Cardiac septum (tissue), 1 donor: ENCODE data around the gene PRKAG2. TPM values are rescaled to one million over a fixed set of nuclear protein-coding genes. Genes with fewer than 3 reads are reported as not detected.

Source experiments
- DNase-seq: peaks from one replicate; pipeline ENCODE4 v3.0.0-alpha.2; 2020; ENCODE audit warnings: low spot score
- intact Hi-C: fragments of 100-400 bp; cut with DNase I; formaldehyde crosslinking; loops from one replicate; pipeline ENCODE4 v1.14.0; 2022
- total RNA-seq: library from RNA; stranded (reverse); fragmentation: NEBNext Ultra II Directional; extraction: Animal tissue kit (Norgen Biotek cat#: 25700); gene quantifications from one replicate; pipeline ENCODE4 v1.2.1, GENCODE V29; 2021
- donor health status: DM: no; HTN: no; CAD: no.

The PRKAG2 gene
- total RNA-seq, 1 donor from 2014 or later: 106 TPM

DNA sequence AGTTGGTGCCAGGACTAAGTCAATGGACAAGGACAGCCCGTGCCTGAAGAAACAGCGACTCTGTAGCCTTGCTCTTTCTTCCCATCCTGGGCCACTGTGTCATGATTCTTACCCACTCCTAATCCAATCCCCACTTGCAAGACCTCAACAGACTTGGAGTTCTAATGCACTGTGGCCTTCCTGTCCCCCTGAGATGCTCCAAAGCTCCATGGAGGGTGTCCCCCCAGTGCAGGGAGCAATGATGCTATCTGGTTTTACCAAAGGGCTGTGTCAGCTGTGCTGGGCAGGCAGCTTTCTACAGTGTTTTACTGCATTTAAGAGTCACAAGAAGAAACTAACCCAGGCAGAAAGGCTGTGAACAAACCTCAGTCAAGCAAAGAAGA is 108.1 kb downstream of the PRKAG2 start:
- DNase-seq: no peak
- intact Hi-C loops: no loop called here

DNA sequence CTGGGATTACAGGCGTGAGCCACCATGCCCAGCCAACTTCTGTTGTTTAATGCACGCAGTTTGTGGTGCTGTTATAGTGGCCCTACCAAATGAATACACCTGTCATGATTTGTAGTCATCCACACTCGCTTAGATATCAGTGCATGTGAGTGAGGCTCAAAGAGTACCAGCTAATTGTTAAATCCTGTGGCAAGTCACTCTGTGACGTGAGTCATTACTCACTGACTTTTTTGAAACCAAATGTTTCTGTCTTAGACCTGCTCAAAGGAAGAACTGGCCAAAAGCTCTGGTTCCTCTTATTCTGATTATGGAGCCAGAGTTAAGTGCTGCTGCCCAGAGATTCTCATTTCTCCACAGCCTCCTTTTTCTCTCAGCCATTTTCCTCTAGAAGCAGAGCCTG is 109.4 kb downstream of the PRKAG2 start:
- no peak for DNase-seq
- intact Hi-C loops: no loop called here

DNA sequence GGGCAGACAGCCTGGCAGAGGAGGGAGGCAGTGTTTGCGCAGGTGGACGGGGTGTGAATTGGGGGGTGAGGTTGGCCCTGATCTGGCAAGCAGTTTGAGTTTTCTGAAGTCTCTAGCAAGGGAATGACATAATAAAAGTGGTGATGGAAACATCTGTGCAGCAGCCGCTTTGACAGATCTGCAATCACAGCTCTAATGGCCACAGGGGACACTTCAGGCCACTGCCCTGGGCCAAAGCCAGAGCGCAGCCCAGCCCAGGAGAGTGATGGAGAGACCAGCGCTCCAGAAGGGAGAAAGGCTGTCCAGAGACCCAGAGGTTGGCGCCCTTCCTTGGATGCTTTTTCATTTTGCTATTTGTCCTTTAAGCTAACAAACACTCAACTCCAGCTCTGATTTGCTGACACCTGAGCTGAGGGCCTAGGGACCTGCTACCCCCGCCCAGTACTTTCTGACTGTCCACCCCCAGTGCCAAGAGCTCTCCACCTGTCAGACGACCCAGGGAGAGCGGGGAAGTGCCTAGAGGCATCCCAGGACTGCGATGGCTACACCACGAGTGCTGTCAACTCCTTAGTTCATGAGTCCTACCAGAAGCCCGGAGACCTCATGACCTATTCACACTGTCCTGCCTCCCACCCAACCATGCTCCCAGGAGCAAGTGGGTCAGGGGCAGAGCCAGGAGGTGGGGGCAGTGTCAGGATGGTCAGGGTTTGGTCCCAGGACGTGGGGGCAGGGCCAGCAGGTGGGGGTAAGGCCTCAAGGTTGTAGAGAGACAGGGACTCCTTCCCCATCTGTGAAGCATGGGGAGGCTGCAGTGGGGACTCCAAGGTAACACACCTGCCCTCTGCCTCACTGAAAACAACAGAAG is 112.6 kb downstream of the PRKAG2 start:
- intact Hi-C loops: no loop called here
- DNase-seq: no peak

DNA sequence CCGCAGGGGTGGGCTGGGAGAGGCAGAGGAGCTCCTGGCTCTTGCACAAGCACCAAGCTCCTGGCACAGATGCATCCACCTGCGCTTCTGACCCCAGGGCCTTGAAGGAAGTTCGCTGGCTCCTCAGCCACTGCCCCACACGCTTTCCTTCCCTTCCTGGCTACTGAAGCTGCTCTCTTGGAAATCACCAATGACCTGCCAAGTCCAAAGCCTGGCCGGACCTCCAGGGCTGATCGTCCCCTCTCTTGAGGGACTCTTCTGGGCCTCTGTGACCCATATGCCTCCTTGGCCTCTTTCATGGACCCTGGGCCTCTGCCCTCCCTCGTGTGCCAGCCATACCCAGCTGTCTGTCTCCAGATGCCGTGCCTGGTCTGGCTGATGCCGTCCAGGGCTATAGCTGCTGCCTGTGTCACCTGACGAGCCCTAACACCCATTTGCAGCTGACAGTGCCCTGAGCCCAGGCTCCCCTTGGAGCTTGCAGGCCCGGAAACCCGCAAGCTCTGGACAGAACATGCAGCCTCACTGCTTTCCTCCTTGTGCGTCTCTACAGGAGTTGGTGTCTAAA is 113.4 kb downstream of the PRKAG2 start:
- DNase-seq: no peak
- intact Hi-C loops: no loop called here

DNA sequence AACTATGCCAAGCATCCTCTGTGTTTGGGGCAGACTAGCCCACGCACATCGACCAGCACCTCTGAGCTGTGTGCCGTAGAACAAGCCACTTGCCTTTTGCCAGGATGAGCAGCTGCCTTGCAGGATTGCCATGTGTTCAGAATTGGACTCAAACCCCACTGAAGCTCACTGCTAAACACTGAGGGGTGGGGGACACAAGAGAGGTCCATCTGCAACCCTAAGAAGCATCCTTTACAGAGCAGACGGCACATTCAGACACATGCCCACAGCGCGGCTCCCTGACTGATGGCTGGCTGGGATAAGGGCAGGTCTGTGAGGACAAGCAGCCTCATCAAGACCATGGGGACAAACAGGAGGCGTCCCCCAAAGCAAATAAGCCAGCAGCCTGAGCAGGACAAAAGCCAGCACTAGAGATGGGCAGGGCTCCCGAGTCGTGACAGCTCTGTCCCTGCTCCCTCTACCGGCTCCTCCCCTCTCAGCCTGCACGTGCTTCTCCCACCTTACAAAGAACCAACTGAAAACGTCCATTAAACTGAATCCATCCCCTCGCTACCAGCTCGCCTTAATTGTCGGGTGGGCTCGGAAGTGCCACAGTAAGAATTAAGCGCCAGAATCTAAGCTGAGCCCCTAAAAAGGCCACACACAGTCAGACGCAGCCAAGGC is 114.2 kb downstream of the PRKAG2 start:
- intact Hi-C loops: no loop called here
- DNase-seq: no peak

DNA sequence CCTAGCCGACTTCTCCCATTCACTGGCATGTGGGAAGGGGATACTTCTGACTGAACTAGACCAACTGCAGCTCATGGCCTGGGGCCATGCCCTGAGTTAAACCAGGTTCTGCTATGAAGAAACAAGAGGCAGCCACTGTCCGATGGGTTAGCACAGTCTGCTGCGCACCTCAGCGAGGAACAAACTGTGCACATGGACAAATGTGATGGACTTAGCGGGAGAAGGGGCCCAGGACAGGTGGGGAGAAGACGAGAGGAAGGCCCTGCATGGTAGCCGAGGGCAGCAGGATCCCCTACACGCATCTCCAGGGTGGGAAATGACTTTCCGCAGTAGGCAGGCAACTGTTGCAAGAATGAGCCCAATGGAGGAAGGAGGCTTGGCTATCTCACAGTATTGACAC is 115.0 kb downstream of the PRKAG2 start:
- no peak for DNase-seq
- intact Hi-C loops: no loop called here

DNA sequence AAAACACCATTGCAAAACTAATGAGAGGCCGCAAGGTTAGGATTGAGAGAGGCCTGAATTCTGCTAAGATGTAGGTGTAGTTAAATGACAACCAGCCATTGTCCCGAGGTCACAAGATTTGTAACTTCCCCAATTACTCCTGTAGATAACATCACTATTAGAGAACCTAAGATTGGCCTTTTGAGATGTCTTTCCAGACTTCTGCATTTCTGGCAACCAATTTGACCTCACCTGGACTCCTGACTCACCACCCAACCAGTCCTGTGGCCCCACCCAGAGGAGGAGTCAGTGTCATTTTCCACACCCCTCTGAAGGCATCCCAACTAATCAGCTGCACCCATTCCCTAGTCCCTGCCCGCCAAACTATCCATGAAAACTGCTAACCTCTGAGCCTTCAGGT is 115.7 kb downstream of the PRKAG2 start:
- no peak for DNase-seq
- intact Hi-C loops: no loop called here

DNA sequence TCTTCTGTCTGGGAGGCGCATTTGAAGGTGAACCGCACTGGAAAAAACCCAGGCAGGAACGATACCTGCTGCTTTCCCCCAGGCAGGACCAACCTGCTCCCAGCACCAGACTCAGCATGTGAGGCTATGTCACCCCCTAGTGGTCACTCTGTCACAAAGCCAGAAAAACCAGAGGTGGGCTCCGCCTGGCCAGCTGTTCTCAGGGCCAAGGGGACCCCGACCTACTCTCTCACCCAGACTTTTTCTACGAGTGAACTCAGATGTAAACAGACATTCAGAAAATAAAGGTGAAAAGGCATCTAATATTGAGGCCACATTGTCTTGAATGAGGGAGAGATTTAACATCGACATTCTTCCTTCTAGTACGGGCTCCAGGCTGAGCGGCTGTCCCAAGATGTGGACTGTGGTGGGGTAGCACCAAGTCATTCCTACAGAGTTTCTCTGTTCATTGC is 117.3 kb downstream of the PRKAG2 start:
- intact Hi-C loops: loop anchor here (2.0 to 5.0 kb wide), 3 partner anchors 242 to 391 kb away; partner anchors contain the start of gene RHEB
- DNase-seq: peak; percentile 84

DNA sequence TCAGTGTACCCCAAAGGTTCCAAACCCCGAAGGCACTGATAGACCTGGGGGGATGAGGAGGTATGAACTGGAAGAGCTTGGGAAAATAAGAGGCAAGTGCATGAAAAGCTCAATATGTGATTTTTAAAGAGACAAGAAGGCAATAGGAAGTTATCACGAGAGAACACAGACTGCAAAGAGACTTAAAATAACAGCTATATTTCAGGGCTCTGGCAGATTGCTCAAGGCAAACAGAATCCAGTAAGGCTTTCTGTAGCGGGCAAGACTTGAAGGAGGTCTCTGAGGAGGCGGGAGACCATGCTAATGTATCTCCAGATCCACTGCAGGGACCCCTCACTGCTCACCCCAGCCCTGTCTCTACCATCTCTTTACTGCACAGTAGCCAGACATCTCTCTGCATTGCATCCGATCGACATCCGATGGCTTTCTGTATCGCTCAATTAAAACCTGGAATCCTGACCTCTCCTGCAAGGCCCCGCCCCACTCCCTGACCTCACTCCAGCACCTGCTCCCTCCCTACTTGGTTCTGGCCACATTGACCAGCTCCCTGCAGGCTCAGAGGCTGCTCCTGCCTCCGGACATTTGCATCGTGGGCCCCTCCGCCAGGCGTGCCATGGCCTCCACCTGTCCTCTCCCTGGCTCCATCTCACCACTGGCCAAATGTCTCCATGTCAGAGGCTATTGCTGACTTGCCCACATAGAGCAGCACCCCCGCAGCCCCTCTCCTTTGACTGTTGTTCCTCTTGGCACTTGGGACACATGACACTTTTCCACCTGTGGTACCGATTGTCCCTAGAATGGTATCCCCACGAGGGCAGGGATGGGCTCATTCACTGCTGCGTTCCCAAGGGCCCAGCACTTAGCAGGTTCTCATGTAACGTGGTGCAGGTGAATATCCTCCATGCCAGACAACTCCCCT is 118.0 kb downstream of the PRKAG2 start:
- no peak for DNase-seq
- intact Hi-C loops: loop anchor here (2.0 to 5.0 kb wide), 3 partner anchors 242 to 390 kb away; partner anchors contain the start of gene RHEB

DNA sequence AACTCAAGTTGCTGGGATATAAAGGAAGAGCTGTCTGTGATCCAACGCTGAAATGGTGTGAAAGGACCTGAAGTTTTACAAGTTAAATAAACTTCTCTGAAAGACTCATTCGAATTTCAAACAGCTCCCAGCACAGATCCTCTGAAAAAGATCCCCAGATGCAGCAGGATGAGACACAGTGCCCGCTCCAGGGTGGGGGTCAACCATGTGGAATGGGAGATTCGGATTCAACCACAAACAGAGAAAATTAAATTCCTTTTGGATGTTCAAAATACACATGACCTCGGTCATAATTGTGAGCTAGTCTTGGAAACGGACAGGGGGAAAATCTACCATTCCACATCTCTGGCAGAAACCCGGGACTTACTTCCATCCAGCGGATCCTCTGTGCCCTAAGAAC is 119.6 kb downstream of the PRKAG2 start:
- intact Hi-C loops: loop anchor here (5.0 kb wide), 2 partner anchors 240 to 295 kb away; partner anchors contain the start of gene RHEB
- DNase-seq: no peak

DNA sequence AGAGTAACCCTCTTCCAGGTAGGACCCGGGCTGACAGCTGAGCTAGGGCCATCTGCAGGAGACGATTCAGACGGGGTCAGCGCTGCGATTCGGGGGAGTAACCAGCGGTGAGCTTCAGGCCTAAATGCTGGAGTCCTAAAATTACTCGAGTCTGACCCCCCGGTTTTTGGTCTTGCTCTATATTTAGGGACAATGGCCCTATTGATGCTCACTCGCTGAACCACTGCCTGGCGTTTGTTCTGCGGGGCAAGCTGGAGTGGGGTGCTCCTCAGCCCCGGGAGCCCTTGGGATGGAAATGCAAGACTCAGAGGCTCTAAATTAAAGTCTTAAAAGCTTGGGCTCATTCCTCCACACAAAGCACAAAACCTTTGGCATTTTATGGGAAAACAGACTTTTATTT is 120.0 kb downstream of the PRKAG2 start:
- intact Hi-C loops: loop anchor here (5.0 kb wide), 2 partner anchors 240 to 295 kb away; partner anchors contain the start of gene RHEB
- no peak for DNase-seq

DNA sequence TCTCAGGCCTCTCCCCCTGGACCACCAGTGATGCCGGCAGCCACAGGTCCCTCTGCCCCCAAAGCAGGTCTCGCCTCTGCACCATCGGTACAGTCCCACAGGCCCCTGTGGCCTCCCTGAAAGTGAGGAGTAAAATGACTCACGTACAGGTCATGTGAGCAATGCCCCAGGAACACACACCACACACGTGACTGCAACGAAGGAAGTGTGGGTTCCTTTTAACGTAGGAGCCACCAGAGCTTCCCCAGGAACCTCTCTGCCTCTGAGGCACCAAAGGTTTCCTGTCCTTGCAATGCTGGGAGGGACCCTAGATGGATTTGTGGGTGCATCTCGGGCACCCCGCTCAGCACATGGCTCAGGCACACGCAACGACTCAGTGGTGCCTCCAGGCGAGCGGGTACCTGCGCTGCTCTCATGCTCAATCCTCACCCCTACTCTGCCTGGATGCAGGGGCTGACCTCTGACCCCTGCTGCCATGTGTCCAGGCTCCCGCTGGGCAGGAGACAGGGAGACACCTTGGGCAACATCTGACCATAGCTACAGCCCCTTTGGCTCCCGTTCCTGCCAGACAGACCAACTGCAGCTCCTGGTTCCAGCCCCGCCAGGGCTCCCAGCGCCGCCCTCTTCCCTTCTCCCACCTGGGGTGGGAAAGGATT is 120.7 kb downstream of the PRKAG2 start:
- intact Hi-C loops: loop anchor here (5.0 kb wide), 2 partner anchors 239 to 294 kb away; partner anchors contain the start of gene RHEB
- no peak for DNase-seq

DNA sequence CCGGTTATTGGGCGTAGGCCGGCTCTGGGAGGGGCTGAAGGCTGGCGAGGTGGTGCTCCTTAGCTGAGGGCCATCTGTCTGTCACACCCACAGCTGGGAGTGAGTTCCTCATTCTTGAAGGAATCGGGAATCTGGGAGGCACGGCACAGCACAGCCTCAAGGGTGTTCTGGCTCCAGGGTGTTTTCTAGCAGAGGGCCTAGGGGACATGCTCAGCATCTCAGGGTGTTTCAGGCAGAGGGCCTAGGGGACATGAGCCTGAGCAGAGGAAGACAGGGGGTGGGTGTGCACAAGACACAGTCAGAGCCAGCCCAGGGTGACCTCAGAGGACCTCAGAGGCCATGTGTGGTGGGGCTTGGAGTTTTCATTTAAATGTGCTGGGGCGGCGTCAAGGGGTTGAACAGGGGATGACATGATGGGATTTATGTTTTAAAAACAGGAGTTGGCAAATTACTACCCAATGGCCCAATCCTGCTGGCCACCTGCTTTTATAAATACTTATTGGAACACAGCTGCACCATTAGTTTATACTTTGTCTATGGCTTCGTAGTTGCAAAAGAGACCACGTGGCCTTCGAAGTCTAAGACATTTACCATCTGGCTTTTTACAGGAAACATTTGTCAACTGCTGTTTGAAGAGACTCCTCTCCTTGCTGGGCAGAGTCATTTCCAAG is 121.6 kb downstream of the PRKAG2 start:
- intact Hi-C loops: loop anchor here (2.0 to 5.0 kb wide), 5 partner anchors 60 to 293 kb away; partner anchors contain the start of gene RHEB
- DNase-seq: no peak

DNA sequence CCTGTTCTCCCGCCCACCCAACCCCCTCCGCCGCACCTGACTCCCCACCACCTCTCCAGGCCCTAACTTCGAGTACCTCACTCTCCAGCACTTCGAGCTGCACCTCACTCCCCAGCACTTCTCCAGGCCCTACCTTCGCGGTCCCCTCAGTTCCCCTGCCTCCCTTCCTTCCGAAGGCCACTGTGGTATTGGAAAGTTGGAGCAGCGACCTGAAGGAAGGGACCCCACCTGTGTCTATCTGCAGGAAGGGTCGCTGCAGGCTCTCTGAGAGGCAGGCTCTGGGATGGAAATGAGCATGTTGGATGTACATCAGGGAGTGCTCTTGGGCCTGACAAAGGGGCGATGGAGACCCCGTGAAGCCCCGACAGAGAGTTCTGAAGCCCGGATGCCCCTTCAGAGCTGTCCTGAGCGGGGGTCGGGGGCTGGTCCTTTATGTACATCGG is 122.2 kb downstream of the PRKAG2 start:
- intact Hi-C loops: loop anchor here (2.0 to 5.0 kb wide), 5 partner anchors 60 to 292 kb away; partner anchors contain the start of gene RHEB
- DNase-seq: no peak

DNA sequence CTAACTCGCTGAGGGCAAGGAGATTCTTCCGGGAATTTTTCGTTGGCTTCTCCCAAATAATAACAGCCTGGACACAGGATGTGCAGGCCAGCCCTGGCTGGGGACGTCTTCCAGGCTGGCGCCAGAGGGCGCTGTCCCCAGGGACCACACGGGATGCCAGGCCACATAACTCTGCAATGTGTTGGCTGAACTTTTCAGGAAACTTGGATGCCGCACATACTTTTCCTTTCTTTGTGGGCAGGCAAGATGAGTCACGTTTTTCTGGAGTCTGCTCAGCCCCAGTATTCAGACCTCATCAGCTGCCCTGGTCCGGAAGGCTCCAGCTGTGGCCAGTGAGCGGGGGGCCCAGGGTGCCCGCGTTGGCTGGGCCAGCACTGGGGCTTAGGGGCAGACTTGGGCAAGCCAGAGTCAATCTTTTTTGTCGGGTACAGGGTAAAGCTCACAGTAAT is 122.7 kb downstream of the PRKAG2 start:
- intact Hi-C loops: loop anchor here (2.0 kb wide), 3 partner anchors 59 to 183 kb away; no protein-coding TSS in a partner anchor
- DNase-seq: peak; percentile 86

DNA sequence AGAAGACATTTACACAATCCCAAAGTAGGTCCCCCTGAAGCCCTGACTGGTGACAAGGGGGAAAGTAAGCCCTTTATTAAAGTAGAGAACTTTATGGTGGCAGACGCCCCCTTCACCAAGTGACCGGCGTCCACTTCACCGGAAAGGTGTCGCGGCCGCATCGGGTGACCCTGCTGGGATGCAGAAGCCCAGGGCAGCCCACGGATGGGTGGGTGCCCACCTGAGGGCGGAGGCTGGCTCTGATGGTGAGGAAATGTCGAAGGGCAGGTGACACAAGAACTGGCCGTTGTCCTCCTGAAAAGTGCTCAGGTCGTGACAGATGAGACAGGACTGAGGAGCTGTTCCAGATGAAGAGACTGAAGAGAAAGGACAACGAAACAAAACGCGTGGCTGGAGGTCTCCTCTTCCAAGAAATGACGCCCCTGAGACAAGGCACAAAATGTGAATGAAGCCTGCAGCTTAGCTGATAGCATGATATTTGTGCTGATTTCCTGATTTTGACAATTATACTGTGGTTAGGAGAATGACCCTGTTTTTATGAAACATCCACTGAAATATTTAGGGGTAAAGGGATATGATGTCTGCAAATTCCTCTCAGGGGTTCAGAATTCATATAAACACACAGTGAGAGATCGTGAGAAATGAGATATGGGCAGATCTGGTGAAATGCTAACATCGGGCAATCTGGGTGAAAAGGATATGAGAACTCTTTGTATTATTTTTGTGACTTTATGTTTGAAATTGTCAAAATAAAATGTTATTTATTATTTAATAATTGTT is 123.9 kb downstream of the PRKAG2 start:
- intact Hi-C loops: no loop called here
- DNase-seq: no peak

DNA sequence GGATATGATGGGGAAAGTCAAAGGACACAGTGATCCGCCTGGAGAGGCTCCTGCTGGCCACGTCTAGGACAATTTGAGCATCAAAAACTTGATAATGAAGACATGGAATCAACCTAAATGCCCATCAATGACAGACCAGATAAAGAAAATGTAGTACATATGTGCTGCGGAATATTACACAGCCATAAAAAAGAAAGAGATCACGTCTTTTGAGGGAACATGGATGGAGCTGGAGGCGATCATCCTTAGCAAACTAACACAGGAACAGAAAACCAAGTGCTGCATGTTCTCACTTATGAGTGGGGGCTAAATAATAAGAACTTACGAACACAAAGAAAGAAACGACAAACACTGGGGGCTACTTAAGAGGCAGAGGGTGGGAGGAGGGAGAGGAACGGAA is 124.9 kb downstream of the PRKAG2 start:
- intact Hi-C loops: no loop called here
- DNase-seq: no peak
